ENCODE results near the gene TMTC2.

Gene TMTC2

GRCh38 chr12:83008703-83009102 is 322.0 kb downstream of the TMTC2 start:
- peaks cover 16% of the 10 kb centered on the region for H3K36me3 Mint-ChIP-seq

GRCh38 chr12:83010169-83010804 is 323.6 kb downstream of the TMTC2 start:
- Mint-ChIP-seq H3K27ac (no peak overlapping the region), H3K4me1 (ENCODE audit: low read depth) (no peaks in the 10 kb centered on the region), H3K9me3 (ENCODE audit: low read depth) (peaks cover 18% of the 10 kb centered on the region), H3K36me3 (peaks cover 16% of the 10 kb centered on the region), H3K4me3 (no peak overlapping the region), H3K27me3 (no peaks in the 10 kb centered on the region)

More at GRCh38 chr12:83008703-83009102, 322.0 kb downstream of the TMTC2 start:
- Mint-ChIP-seq H3K27me3 (no peaks in the 10 kb centered on the region), H3K4me1 (ENCODE audit: low read depth) (no peaks in the 10 kb centered on the region), H3K9me3 (ENCODE audit: low read depth) (peaks cover 18% of the 10 kb centered on the region), H3K4me3 (no peak overlapping the region), H3K27ac (no peak overlapping the region)

- H3K4me1 Mint-ChIP-seq (ENCODE audit: low read depth): no peaks in the 10 kb centered on the region
- no peaks in the 10 kb centered on the region for H3K27me3 Mint-ChIP-seq
- peaks cover 2% of the 10 kb centered on the region for H3K36me3 Mint-ChIP-seq
- no peak overlapping the region for H3K4me3 Mint-ChIP-seq
- no peak overlapping the region for H3K27ac Mint-ChIP-seq
- H3K9me3 Mint-ChIP-seq (ENCODE audit: low read depth): peaks cover under 1% of the 10 kb centered on the region
Observed at GRCh38 chr12:83015390-83016217, 328.9 kb downstream of the TMTC2 start.

- Mint-ChIP-seq H3K36me3 (no peaks in the 10 kb centered on the region), H3K27me3 (no peaks in the 10 kb centered on the region), H3K4me3 (no peak overlapping the region), H3K27ac (no peak overlapping the region), H3K9me3 (ENCODE audit: low read depth) (no peaks in the 10 kb centered on the region), H3K4me1 (ENCODE audit: low read depth) (no peaks in the 10 kb centered on the region)
Observed at GRCh38 chr12:83016218-83016835, 329.6 kb downstream of the TMTC2 start.

- no peaks in the 10 kb centered on the region for H3K9me3 Mint-ChIP-seq (ENCODE audit: low read depth)
- no peak overlapping the region for H3K27ac Mint-ChIP-seq
- H3K36me3 Mint-ChIP-seq: no peaks in the 10 kb centered on the region
- H3K4me3 Mint-ChIP-seq: no peak overlapping the region
- no peaks in the 10 kb centered on the region for H3K4me1 Mint-ChIP-seq (ENCODE audit: low read depth)
- H3K27me3 Mint-ChIP-seq: no peaks in the 10 kb centered on the region
Observed at GRCh38 chr12:83016991-83017390, 330.3 kb downstream of the TMTC2 start.

- Mint-ChIP-seq H3K27me3 (no peaks in the 10 kb centered on the region), H3K9me3 (ENCODE audit: low read depth) (no peaks in the 10 kb centered on the region), H3K27ac (no peak overlapping the region), H3K36me3 (no peaks in the 10 kb centered on the region), H3K4me1 (ENCODE audit: low read depth) (no peaks in the 10 kb centered on the region), H3K4me3 (no peak overlapping the region)
Observed at GRCh38 chr12:83018088-83018487, 331.4 kb downstream of the TMTC2 start.

GRCh38 chr12:83027021-83027723 is 340.5 kb downstream of the TMTC2 start:
- H3K4me3 Mint-ChIP-seq: no peak overlapping the region

GRCh38 chr12:83031196-83031595 is 344.5 kb downstream of the TMTC2 start:
- Mint-ChIP-seq H3K4me3 (no peak overlapping the region), H3K9me3 (ENCODE audit: low read depth) (no peaks in the 10 kb centered on the region), H3K27ac (no peak overlapping the region), H3K4me1 (ENCODE audit: low read depth) (no peaks in the 10 kb centered on the region), H3K27me3 (no peaks in the 10 kb centered on the region), H3K36me3 (no peaks in the 10 kb centered on the region)

More at GRCh38 chr12:83027021-83027723, 340.5 kb downstream of the TMTC2 start:
- Mint-ChIP-seq H3K9me3 (ENCODE audit: low read depth) (no peaks in the 10 kb centered on the region), H3K27me3 (no peaks in the 10 kb centered on the region), H3K27ac (no peak overlapping the region), H3K36me3 (no peaks in the 10 kb centered on the region), H3K4me1 (ENCODE audit: low read depth) (no peaks in the 10 kb centered on the region)

GRCh38 chr12:83036847-83037246 is 350.1 kb downstream of the TMTC2 start:
- Mint-ChIP-seq H3K4me1 (ENCODE audit: low read depth) (no peaks in the 10 kb centered on the region), H3K27ac (no peak overlapping the region), H3K36me3 (no peaks in the 10 kb centered on the region), H3K9me3 (ENCODE audit: low read depth) (no peaks in the 10 kb centered on the region), H3K27me3 (no peaks in the 10 kb centered on the region), H3K4me3 (no peak overlapping the region)

- Mint-ChIP-seq H3K4me1 (ENCODE audit: low read depth) (no peaks in the 10 kb centered on the region), H3K27me3 (no peaks in the 10 kb centered on the region), H3K36me3 (no peaks in the 10 kb centered on the region), H3K9me3 (ENCODE audit: low read depth) (no peaks in the 10 kb centered on the region), H3K4me3 (no peak overlapping the region), H3K27ac (no peak overlapping the region)
Observed at GRCh38 chr12:83039413-83039812, 352.7 kb downstream of the TMTC2 start.

- Mint-ChIP-seq H3K27ac (no peak overlapping the region), H3K4me3 (no peak overlapping the region), H3K9me3 (ENCODE audit: low read depth) (no peaks in the 10 kb centered on the region), H3K4me1 (ENCODE audit: low read depth) (no peaks in the 10 kb centered on the region), H3K27me3 (no peaks in the 10 kb centered on the region), H3K36me3 (no peaks in the 10 kb centered on the region)
Observed at GRCh38 chr12:83040339-83040738, 353.6 kb downstream of the TMTC2 start.

GRCh38 chr12:83040991-83041390 is 354.3 kb downstream of the TMTC2 start:
- Mint-ChIP-seq H3K9me3 (ENCODE audit: low read depth) (no peaks in the 10 kb centered on the region), H3K27ac (no peak overlapping the region), H3K4me3 (no peak overlapping the region), H3K27me3 (no peaks in the 10 kb centered on the region), H3K4me1 (ENCODE audit: low read depth) (no peaks in the 10 kb centered on the region), H3K36me3 (no peaks in the 10 kb centered on the region)

GRCh38 chr12:83042441-83043200 is 355.9 kb downstream of the TMTC2 start:
- Mint-ChIP-seq H3K4me3 (no peak overlapping the region), H3K27me3 (no peaks in the 10 kb centered on the region), H3K9me3 (ENCODE audit: low read depth) (no peaks in the 10 kb centered on the region), H3K36me3 (no peaks in the 10 kb centered on the region), H3K4me1 (ENCODE audit: low read depth) (no peaks in the 10 kb centered on the region), H3K27ac (no peak overlapping the region)

- Mint-ChIP-seq H3K9me3 (ENCODE audit: low read depth) (peaks cover 4% of the 10 kb centered on the region), H3K36me3 (peaks cover 2% of the 10 kb centered on the region), H3K27ac (no peak overlapping the region), H3K4me3 (no peak overlapping the region), H3K27me3 (no peaks in the 10 kb centered on the region), H3K4me1 (ENCODE audit: low read depth) (no peaks in the 10 kb centered on the region)
Observed at GRCh38 chr12:83044736-83045135, 358.0 kb downstream of the TMTC2 start.

All from activated naive CD8-positive, alpha-beta T cell (primary cell).